Measurements from ENCODE around the gene STXBP2.

Gene STXBP2

DNA sequence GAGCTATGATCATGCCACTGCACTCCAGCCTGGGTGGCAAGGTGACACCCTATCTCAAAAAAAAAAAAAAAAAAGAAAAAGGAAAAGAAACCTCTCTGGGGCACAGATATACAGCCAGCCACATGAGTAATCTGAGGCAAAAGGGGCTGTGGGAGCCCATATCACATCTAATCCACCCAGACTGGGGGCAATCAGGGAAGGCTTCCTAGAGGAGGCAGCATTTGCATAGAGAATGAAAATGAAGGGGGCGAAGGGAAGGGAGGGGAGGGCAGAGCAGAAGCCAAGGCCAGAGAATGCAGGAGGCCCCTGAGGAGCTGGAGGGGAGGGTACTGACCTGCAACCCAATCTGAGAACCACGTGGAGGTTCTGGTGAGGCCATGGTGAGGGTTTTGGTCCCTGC, 13.2 kb downstream of the STXBP2 start:
- DNase-seq (ENCODE audit: low spot score): no peak

DNA sequence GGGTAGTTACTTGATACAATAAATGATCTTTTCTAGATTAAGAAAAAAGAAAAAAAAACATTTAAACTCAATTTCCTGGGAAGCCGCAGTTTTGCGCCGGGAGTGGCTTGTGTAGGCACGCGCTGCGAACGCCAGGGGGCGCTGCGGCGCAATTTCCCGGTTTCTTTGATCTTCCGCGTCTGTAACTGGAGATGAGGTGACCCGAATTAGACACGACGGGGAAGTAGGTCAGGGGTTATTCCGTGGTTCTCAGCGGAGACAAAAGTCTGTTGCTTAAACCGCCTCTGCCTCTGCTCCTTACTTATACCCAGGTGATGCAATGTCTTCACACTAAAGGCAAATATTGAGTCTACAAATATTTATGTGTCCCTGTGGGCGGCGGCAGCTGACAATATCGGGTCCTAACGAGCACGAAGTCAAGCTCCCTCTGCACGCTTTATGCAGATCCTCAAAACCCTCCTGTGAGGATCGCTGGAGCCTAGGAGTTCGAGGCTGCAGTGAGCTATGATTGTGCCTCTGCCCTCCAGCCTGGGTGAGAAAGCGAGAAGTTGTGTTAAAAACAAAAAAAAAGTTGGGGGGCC, 15.2 kb downstream of the STXBP2 start:
- DNase-seq (ENCODE audit: low spot score): peak; percentile 82

DNA sequence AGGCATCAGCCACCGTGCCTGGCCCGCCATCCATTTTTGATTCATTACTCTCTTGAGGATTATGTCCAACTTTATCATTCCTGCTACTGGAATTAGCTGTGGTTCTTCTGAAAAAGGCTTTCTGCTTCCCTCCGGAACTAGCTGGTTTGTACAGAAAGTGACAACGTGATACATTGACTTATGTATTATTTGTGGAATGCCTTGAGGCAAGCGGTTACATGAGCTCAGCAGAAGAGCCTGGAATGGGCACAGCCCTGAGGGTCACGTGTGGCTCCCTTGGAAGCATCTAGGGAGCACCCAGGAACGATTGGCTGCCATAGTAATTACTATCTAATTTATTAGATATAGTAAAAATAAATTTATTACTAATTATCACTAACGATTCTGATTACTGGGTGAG, 17.5 kb downstream of the STXBP2 start:
- DNase-seq (ENCODE audit: low spot score): no peak

DNA sequence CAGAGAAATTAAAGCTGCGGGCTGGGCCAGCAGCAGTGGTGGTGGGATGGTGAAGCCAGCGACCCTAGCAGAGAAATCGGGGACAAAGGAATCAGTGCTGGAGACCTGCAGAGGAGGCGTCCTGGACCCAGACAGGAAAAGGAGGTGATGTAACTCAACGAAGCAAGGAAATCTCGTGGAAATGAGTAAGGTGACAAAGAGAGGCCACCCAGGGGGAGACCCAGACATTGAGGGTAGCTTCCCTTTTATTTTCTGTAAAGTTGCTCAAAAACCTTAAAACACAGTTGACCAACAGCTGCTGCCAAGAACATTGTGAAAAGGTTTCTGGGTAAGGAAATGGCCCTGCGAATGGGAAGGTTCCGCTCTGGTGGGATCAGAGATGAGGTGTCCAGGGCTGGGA, 18.7 kb downstream of the STXBP2 start:
- no peak for DNase-seq (ENCODE audit: low spot score)

DNA sequence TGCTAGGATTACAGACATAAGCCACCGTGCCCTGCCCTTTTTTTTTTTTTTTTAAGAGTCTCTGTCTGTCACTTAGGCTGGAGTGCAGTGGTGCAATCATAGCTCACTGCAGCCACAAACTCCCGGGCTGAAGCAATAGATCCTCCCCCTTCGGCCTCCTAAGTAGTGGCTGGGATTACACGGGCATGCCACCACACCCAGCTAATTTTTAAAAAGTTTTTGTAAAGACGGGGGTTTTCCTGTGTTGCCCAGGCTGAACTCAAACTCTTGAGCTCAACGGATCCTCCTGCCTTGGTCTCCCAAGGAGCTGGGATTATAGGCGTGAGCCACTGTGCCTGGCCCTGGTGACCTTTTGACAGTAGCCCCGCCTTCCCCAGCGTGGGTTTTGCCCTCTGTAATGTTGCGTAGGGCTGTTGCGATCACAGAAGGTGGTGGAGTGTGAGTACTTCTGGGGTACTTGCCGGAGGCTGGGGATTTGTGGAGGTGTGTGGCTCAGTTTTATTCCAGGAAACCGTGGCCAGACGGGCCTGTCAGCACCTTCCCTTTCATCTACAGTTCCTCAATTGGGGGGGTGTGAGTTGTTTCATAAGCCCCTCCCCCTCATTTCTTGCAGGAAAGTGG, 20.3 kb downstream of the STXBP2 start:
- no peak for DNase-seq (ENCODE audit: low spot score)

DNA sequence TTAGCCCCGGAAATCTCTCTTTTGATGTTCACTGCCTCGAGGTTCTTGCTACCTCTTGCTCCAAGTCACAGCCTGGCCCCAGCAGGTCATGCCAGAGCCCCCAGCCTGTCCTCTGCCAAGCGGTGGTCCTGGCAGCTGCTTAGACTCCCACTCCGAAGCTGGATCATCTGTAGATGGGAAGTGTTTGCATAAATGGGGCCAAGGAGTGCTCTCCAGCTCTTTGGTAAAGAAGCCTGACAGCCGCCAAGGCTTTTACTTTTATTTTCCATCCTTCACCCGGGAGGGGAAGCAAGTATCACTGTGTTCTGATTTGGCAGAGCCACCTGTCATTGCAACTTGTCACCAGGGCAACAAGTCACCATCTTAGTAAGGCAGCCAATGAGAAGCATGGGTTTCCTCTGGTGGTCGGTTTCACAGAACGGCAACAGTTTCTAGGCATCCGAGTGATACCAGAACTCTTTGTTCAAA, 21.3 kb downstream of the STXBP2 start:
- no peak for DNase-seq (ENCODE audit: low spot score)

DNA sequence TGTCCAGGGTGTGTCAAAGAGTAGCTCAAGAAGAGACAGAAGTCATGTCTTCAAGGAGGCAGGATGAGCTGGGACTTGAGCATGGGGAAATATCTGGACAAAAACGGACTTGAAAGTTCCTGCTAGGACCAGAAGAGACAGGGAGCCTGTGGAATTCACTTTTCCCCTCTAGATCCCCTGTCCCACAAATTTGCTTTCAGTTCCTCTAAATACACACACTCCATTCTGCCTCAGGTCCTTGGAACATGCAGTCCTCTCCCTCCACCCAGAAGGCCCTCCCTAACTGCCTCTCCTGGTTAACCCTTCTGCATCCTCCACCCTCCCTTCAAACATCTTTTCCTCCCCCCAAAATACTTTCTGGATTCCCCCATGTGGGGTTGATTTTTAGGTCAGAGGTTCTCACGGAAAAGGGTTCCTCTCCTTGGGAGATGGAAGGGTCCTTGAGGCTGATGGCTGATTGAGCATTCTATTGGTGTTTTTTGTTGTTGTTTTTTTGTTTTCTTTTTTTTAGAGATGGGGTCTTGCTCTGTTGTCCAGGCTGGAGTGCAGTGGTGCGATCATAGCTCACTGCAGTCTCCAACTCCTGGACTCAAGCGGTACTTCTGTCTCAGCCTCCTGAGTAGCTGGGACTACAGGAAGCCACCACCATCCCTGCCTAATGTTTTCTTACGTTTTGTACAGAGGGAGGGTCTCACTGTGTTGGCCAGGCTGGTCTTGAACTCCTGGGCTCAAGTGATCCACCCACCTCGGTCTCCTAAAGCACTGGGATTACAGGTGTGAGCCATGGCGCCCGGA, 25.0 kb downstream of the STXBP2 start:
- no peak for DNase-seq (ENCODE audit: low spot score)

DNA sequence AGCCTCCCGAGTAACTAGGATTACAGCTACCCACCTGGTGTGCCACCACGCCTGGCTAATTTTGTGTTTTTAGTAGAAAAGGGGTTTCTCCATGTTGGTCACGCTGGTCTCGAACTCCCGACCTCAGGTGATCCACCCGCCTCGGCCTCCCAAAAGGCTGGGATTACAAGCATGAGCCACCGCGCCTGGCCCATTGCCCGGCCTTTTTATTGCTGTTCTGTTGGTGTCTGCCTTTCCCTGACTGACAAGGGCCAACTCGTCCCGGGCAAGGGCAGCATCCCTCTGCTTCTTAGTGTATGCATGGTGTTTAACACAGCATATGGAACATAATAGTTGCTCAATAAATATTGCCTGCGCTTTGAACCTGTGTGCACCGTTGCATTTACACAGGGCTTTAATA, 25.7 kb downstream of the STXBP2 start:
- DNase-seq (ENCODE audit: low spot score): no peak

DNA sequence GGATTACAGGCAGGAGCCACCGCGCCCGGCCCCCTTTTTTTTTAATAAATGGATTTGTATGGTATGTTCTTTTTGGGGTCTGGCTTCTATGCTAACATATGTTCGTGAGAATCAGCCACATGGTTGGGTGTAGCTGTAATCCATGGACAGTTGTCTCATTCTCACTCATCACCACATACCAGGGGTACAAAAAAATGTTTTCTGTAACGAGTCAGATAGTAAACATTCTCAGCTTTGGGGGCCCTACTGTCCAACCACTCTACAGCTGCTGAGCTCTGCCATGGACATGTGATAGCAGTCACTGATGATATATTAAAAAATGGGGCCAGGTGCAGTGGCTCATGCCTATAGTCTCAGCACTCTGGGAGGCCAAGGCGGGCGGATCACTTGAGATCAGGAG, 26.8 kb downstream of the STXBP2 start:
- DNase-seq (ENCODE audit: low spot score): no peak

DNA sequence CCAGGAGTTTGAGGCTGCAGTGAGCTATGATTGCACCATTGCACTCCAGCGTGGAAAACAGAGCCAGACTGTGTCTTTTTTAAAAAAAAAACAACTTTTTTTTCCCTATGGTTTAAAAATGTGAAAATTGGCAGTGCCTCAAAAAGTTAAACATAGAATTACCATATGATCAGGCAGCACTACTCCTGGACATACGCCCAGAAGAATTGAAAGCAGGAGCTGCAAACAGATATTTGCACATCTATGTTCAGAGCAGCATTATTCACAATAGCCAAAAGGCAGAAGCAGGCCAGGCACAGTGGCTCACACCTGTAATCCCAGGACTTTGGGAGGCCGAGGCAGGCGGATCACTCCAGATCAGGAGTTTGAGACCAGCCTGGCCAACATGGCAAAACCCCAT, 28.2 kb downstream of the STXBP2 start:
- no peak for DNase-seq (ENCODE audit: low spot score)

DNA sequence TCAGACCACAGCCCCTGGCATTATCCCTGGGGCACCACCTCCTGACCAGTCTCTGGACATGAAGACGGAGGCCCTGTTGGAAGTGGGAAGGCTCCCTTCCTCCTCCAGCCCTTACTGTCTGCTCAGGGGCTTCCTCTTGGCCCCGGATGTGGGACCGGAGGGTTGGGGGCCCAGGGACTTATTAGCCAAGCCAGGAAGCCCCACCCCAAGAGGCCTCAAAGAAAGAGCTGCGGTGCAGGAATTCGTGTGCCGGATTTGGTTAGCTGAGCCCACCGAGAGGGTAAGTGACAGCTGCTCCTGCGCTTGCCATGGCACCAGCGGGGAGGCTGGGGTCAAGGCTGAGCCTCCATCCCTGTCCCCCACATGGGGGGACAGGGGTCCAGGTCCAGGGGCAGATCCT, 31.9 kb downstream of the STXBP2 start, which contains the start of gene RETN:
Gene RETN, plus strand, starts transcription at position 208 of the 400 bp plus-strand sequence. CDS start 278 bp downstream, outside the sequence.
- DNase-seq (ENCODE audit: low spot score): no peak

DNA sequence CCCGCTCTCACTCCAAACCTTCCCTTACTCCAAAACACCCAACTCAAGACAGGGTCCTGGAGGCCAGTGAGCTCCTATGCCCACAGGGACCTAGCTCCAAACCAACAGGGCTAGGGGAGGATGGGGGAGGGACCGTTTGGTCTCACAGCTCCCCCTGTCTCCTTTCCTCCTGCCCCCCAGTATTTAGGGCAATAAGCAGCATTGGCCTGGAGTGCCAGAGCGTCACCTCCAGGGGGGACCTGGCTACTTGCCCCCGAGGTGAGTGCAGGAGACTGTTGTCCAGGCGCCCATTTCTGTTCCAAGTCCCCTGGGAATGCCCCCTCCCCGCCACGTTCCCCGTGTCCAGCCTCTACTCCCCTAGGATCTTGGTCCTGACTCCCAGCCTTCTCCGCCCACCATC, 32.7 kb downstream of the STXBP2 start:
- no peak for DNase-seq (ENCODE audit: low spot score)

DNA sequence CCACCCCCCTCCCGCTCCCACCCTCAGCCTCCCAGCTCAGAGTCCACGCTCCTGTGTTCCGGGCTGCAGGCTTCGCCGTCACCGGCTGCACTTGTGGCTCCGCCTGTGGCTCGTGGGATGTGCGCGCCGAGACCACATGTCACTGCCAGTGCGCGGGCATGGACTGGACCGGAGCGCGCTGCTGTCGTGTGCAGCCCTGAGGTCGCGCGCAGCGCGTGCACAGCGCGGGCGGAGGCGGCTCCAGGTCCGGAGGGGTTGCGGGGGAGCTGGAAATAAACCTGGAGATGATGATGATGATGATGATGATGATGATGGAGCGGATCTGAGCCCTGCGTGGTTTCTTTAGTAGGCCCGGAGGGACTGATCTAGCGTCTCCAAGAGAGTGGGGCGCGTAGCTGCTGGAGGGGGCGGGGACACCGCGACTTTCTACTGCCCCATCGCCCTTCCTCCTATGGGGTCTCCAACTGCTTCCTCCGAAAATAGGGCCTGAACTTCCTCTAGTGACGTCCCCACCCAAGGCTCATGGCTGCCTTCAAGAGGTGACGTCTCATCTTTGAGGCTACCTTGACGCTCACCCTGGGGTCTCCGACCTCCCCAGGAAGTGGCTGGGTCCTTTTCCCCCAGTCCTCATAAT, 33.4 kb downstream of the STXBP2 start:
- DNase-seq (ENCODE audit: low spot score): no peak

DNA sequence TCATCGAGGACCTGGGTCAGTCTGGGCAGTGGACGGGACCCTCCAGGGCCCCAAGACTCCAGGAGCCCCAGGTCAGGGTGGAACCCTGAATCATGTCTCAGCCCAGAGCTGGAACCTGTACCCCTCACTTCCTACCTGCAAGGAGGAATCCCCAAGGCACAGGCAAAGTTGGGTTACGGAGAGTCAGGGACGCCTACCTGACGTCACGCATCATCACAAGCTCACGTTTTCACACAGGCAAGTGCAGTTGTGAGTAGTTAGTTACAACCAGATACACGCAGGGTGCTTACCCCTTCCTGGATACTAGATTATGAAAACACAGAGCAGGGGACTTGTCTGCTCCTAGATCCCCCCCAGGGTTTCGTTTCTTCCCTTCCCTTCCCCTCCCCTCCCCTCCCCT, 33.9 kb downstream of the STXBP2 start:
- no peak for DNase-seq (ENCODE audit: low spot score)

DNA sequence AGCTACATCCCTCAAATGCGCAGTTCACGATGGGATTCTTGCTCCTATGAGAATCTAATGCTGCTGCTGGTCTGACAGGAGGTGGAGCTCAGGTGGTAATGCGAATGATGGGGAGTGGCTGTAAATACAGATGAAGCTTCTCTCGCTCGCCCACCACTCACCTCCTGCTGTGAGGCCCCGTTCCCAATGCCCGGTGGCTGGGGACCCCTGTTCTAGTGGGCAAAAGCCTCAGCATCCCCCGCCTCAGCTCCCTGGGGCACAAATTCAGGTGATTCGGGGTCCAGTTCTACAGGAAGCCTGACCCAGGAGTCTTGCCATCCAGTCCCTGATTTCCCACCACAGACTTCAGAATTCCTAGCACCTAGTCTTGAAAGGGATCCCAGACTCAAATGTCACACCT, 35.6 kb downstream of the STXBP2 start:
- DNase-seq (ENCODE audit: low spot score): no peak

DNA sequence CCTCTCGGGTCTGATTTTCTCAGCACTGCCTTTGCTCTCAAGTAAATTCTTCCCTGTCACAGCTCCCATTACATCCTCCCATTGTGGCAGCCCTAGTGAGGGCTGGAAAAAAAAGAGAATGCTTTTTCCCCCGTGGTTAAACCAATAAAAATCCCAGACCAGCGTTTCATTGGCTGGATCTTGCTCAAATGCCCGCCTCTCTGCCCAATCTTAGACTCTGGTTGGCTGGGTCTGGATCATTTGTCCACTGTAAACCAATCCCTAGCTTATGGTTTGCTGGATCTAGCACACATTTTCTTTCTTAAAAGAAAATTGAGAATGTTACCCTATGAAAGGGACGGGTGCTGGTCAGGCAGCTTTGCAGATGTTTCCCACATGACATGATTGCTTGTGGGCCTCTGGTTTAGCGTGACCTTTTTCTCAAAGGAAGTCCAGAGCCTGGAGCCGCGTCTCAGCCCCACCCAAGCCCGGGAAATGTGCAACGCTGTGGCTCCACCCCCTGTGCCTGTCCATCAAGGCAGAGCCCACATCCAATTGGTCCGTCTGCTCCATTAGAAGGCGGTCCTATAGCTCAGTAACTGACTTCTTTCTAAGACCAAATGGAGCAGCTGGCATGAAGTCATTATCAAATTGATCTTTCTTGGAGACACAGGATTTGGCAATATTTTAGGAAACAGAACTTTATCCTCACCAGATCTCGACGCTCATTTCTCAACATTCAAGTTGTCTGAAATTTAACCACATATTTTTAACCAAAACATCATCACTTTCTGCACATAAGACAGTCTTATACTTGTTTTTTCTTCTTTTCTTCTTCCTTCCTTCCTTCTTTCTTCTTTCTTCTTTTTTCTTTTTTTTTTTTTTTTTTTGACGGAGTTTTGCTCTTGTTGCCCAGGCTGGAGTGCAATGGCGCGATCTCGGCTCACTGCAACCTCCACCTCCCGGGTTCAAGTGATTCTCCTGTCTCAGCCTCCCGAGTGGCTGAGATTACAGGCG, 37.4 kb downstream of the STXBP2 start:
- peak; percentile 86 for DNase-seq (ENCODE audit: low spot score)

DNA sequence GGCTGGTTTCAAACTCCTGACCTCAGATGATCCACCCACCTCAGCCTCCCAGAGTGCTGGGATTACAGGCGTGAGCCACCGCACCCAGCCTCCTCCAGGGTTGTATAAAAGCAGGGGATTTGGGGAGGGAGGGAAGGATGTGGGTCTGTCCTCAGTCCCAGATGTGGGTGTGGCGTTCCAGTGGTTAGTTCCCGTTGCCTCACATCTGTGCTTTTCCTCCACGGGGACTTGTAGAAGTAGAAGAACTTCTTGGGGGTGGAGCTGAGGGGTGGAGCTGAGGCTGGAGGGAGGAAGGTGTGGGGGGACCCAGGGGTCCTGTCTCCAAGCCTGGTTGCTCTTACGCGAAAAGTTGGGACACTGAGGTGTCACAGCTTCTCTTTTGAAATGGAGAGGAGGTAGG, 39.5 kb downstream of the STXBP2 start:
- no peak for DNase-seq (ENCODE audit: low spot score)

DNA sequence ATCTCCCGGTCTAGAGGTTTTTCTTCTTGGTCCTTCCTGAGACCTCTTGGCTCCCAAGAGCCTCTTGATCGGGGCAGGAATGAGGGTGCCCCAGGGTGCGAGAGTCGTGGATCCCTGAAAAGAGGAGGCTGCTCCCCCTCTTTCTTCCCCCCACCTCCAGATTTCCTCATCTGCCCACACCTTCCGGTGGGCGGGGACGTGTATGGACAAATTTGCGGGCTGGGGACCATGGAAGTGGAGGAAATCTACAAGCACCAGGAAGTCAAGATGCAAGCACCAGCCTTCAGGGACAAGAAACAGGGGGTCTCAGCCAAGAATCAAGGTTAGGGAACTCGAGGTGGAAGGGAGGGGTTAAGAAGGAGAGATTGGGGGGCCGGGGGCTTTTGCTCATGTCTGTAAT, 39.9 kb downstream of the STXBP2 start, which contains the start of gene MCEMP1:
Gene MCEMP1, plus strand, starts transcription at position 237 of the 400 bp plus-strand sequence. Its CDS starts 31 bp downstream, at position 268.
- no peak for DNase-seq (ENCODE audit: low spot score)

DNA sequence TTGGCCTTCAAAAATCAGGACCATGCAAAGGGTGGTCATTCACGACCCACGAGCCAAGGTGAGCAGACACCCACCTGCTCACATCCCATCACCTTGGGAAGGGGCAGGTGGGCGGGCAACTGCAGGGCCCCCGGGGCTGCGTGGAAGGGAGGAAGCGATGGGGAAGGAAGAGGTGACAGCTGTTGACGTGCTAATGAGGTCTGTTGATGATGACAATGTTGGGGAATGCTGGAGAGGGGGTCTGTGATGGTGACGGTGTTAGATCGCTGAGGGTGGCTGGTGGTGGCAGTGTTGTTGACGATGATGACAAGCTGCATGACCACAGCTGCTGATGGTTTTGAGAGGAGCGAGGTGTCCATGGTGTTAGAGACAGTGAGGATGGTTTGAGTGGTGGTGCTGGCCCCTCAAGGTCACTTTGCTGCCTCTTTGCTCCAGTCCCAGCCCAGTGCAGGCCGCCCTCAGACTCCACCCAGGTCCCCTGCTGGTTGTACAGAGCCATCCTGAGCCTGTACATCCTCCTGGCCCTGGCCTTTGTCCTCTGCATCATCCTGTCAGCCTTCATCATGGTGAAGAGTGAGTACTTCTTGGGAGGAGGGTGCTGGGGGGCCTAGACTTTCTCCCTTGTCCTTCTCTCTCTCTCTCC, 40.9 kb downstream of the STXBP2 start:
- no peak for DNase-seq (ENCODE audit: low spot score)

DNA sequence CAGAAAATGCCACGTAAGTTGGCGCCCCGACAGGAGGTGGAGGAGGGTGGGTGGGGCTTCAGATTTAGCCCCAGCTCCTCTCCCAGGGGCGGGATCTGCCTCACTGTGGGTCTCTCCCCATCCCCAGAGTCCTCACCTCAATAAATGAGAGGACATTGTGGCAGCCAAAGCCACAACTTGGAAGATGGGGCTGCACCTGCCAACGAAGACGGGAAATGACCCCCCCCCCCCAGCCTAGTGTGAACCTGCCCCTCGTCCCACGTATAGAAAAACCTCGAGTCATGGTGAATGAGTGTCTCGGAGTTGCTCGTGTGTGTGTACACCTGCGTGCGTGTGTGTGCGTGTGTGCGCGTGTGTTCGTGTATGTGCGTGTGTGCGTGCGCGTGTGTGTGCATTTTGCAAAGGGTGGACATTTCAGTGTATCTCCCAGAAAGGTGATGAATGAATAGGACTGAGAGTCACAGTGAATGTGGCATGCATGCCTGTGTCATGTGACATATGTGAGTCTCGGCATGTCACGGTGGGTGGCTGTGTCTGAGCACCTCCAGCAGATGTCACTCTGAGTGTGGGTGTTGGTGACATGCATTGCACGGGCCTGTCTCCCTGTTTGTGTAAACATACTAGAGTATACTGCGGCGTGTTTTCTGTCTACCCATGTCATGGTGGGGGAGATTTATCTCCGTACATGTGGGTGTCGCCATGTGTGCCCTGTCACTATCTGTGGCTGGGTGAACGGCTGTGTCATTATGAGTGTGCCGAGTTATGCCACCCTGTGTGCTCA, 42.3 kb downstream of the STXBP2 start:
- DNase-seq (ENCODE audit: low spot score): no peak

Data from RKO (cell line).